BE2C (cell line): Measurements from ENCODE around the gene BABAM2.

Source experiments
- DNase-seq: peaks from one replicate; pipeline ENCODE4 v3.0.0-alpha.2; 2020
- H3K27me3 ChIP-seq: fragments of 250-450 bp; sonication (Bioruptor Pico); 2 replicates; pipeline ENCODE4 v1.5.1; 2020; ENCODE audit warnings: mild to moderate bottlenecking
- H3K36me3 ChIP-seq: fragments of 250-450 bp; sonication (Bioruptor Pico); 2 replicates; pipeline ENCODE4 v1.5.1; 2020; ENCODE audit warnings: mild to moderate bottlenecking
- H3K4me1 ChIP-seq: fragments of 250-450 bp; sonication (Bioruptor Pico); 2 replicates; pipeline ENCODE4 v1.5.1; 2020
- H3K4me3 ChIP-seq: 2 replicates; pipeline ENCODE4 v1.5.1; 2011; ENCODE audit warnings: low read depth, low read length
- H3K9me3 ChIP-seq: fragments of 250-450 bp; sonication (Bioruptor Pico); 2 replicates; pipeline ENCODE4 v1.5.1; 2020
- TF ChIP-seq, protein P1 (sequence below): IDR thresholded peaks from 2 replicates; pipeline ENCODE4 v1.5.1; 2012; ENCODE audit warnings: mild to moderate bottlenecking, low read depth, low read length

Gene BABAM2

GRCh38 chr2:27952070-27952469, 61.5 kb downstream of the BABAM2 start:
- Histone ChIP-seq H3K36me3 (no peaks in the 10 kb centered on the region), H3K4me3 (no peak overlapping the region), H3K4me1 (peaks cover 12% of the 10 kb centered on the region), H3K9me3 (no peaks in the 10 kb centered on the region), H3K27me3 (no peaks in the 10 kb centered on the region)
- DNase-seq: no peak
- TF ChIP-seq, protein P1, sequence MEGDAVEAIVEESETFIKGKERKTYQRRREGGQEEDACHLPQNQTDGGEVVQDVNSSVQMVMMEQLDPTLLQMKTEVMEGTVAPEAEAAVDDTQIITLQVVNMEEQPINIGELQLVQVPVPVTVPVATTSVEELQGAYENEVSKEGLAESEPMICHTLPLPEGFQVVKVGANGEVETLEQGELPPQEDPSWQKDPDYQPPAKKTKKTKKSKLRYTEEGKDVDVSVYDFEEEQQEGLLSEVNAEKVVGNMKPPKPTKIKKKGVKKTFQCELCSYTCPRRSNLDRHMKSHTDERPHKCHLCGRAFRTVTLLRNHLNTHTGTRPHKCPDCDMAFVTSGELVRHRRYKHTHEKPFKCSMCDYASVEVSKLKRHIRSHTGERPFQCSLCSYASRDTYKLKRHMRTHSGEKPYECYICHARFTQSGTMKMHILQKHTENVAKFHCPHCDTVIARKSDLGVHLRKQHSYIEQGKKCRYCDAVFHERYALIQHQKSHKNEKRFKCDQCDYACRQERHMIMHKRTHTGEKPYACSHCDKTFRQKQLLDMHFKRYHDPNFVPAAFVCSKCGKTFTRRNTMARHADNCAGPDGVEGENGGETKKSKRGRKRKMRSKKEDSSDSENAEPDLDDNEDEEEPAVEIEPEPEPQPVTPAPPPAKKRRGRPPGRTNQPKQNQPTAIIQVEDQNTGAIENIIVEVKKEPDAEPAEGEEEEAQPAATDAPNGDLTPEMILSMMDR: no peak

DNA sequence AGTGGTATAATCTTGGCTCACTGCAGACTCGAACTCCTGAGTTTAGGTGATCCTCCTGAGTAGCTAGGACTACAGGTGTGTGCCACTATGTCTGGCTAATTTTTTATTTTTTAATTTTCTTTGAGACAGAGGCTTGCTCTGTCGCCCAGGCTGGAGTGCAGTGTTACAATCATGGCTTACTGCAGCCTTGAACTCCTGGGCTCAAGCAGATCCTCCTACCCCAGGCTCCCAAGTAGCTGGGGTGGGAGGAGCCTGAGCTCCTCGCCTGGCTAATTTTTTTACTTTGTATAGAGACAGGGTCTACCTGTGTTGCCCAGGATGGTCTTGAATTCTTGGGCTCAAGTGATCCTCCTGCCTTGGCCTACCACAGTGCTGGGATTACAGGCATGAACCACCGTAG, 62.5 kb downstream of the BABAM2 start:
- no peak for DNase-seq
- TF ChIP-seq, protein P1: no peak
- no peaks in the 10 kb centered on the region for H3K36me3 ChIP-seq
- H3K4me1 ChIP-seq: peaks cover 12% of the 10 kb centered on the region
- H3K4me3 ChIP-seq: no peak overlapping the region
- H3K9me3 ChIP-seq: no peaks in the 10 kb centered on the region
- H3K27me3 ChIP-seq: no peaks in the 10 kb centered on the region

GRCh38 chr2:27954221-27954673, 63.7 kb downstream of the BABAM2 start:
- Histone ChIP-seq H3K9me3 (no peaks in the 10 kb centered on the region), H3K4me3 (no peak overlapping the region), H3K27me3 (no peaks in the 10 kb centered on the region), H3K36me3 (no peaks in the 10 kb centered on the region), H3K4me1 (peaks cover 19% of the 10 kb centered on the region)
- TF ChIP-seq, protein P1: no peak
- DNase-seq: no peak

GRCh38 chr2:27954771-27955383, 64.3 kb downstream of the BABAM2 start:
- H3K9me3 ChIP-seq: no peaks in the 10 kb centered on the region
- no peaks in the 10 kb centered on the region for H3K36me3 ChIP-seq
- H3K4me3 ChIP-seq: no peak overlapping the region
- DNase-seq: peak; percentile 40
- H3K27me3 ChIP-seq: no peaks in the 10 kb centered on the region
- H3K4me1 ChIP-seq: peaks cover 20% of the 10 kb centered on the region
- TF ChIP-seq, protein P1: peak; percentile 47

- Histone ChIP-seq H3K4me3 (no peak overlapping the region), H3K9me3 (no peaks in the 10 kb centered on the region), H3K27me3 (no peaks in the 10 kb centered on the region), H3K36me3 (no peaks in the 10 kb centered on the region), H3K4me1 (peaks cover 20% of the 10 kb centered on the region)
- TF ChIP-seq, protein P1: no peak
- no peak for DNase-seq
Observed at GRCh38 chr2:27955384-27956161, 65.0 kb downstream of the BABAM2 start.

DNA sequence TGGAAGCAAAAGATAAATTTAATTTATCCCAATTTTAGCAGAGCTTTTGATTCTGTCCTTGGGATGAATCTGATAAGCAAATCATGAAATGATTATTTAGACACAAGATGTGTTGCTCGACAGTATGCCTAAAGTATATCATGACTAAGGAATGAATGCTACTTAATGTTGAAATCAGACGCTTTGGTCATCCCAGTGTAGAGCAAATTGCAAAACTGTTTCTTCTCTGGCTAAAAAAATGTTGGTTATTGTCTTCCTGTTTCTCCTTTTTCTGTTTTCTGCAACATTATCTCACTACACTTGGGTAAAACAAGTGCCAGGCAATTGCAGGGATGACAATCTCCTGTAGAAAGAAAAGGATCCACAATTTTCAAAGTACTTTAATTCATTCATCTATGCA, 66.4 kb downstream of the BABAM2 start:
- DNase-seq: no peak
- H3K4me1 ChIP-seq: peaks cover 20% of the 10 kb centered on the region
- H3K9me3 ChIP-seq: no peaks in the 10 kb centered on the region
- H3K27me3 ChIP-seq: no peaks in the 10 kb centered on the region
- H3K36me3 ChIP-seq: no peaks in the 10 kb centered on the region
- no peak overlapping the region for H3K4me3 ChIP-seq
- TF ChIP-seq, protein P1: no peak
